Measurements from ENCODE around the gene HOXC9.

GRCh38 chr12:54027442-54027786 lies 27.5 kb downstream of the HOXC9 start:
- TF ChIP-seq GABPA (IDR thresholded peaks at IDR 0.05; ENCODE audit: low read depth) (no peak), GATA2 (CRISPR knock-in tag; IDR thresholded peaks at IDR 0.05) (no peak), CTCF (IDR thresholded peaks at IDR 0.05) (no peak), ELF1 (IDR thresholded peaks at IDR 0.05) (no peak), RCOR1 (IDR thresholded peaks at IDR 0.05; ENCODE audit: low read length) (no peak), CHD2 (IDR thresholded peaks at IDR 0.05; ENCODE audit: low read length, partially characterized antibody) (no peak), NRF1 (IDR thresholded peaks at IDR 0.05; ENCODE audit: low read depth, low read length) (no peak), POLR2AphosphoS5 (IDR thresholded peaks at IDR 0.05; ENCODE audit: low read depth, low read length) (no peak), TAF1 (IDR thresholded peaks at IDR 0.05; ENCODE audit: borderline replicate concordance, low read depth, low read length) (no peak), MAX (IDR thresholded peaks at IDR 0.05; ENCODE audit: low read depth) (no peak), EP300 (IDR thresholded peaks at IDR 0.05; ENCODE audit: borderline replicate concordance in 1 of 2, low read depth in 1 of 2, low read length in 1 of 2) (no peak), YY1 (IDR thresholded peaks at IDR 0.05; ENCODE audit: low read depth) (no peak), EZH2phosphoT487 (IDR thresholded peaks at IDR 0.05; ENCODE audit: borderline replicate concordance, low read depth) (no peak), USF2 (IDR thresholded peaks at IDR 0.05; ENCODE audit: borderline replicate concordance, low read depth, low read length) (no peak)

All from SK-N-SH (cell line).